GM12878 (cell line): ENCODE data around the gene IFT88. TPM values are rescaled to one million over a fixed set of nuclear protein-coding genes. Genes with fewer than 3 reads are reported as not detected.

Experiments
- ATAC-seq: fragments of 200-7000 bp; cut with Tn5 transposase; 3 replicates; pipeline ENCODE4 v1.9.1; 2020; ENCODE audit warnings: mild to moderate bottlenecking, moderate library complexity
- BruUV-seq: library from RNA; stranded (reverse); fragments of 400-500 nt; replicated peaks from 2 replicates; lab custom pipeline; 2021; lab: Mats Ljungman, UMichigan
- CTCF ChIA-PET: fragments of 300-600 bp; sonication (Branson Sonifier 250); formaldehyde crosslinking; extraction: SDS; loops from one replicate; lab custom pipeline; 2021; ENCODE audit warnings: inconsistent platforms; lab: Yijun Ruan, JAX
- POLR2A ChIA-PET: fragments of 350-600 bp; formaldehyde crosslinking; extraction: SDS; loops from one replicate; lab custom pipeline; 2021; ENCODE audit warnings: inconsistent platforms; lab: Charles Lee
- RAD21 ChIA-PET: fragments of 300-600 bp; sonication (Branson Sonifier 250); formaldehyde crosslinking; loops from one replicate; lab custom pipeline; 2023; ENCODE audit warnings: antibody characterized with exemption; ENCODE audit not compliant: unreplicated experiment; lab: Charles Lee
- SMC1A ChIA-PET: fragments of 300-600 bp; sonication (Branson Sonifier 250); formaldehyde crosslinking; loops from one replicate; lab custom pipeline; 2023; ENCODE audit not compliant: unreplicated experiment, uncharacterized antibody; lab: Charles Lee
- DNase-seq: peaks from one replicate; pipeline ENCODE4 v3.0.0-alpha.2; 2011; ENCODE audit warnings: low read depth, low spot score
- FAIRE-seq: peaks from 3 replicates; lab custom pipeline; 2011; peaks lifted over from hg19 to GRCh38; lab: Jason Lieb, UNC
- H2AFZ ChIP-seq: 2 replicates; pipeline ENCODE4 v1.6.0; 2011; ENCODE audit warnings: low read depth, low read length, control low read depth; ENCODE audit not compliant: control insufficient read depth
- H3K27ac ChIP-seq: 2 replicates; pipeline ENCODE4 v1.5.1; 2011; ENCODE audit warnings: control low read depth; ENCODE audit not compliant: control insufficient read depth, insufficient read depth
- H3K27me3 ChIP-seq, 2 experiments: replicated peaks in 1 of 2; 2 replicates each; pipeline versions ENCODE4 v1.6.0 to v1.6.1; 2011; ENCODE audit warnings: low read length in 1 of 2; ENCODE audit not compliant: control insufficient read depth in 2 of 2, insufficient read depth in 2 of 2
- H3K36me3 ChIP-seq, 2 experiments: 2 replicates each; pipeline ENCODE4 v1.5.1; 2011; ENCODE audit warnings: low read length in 1 of 2; ENCODE audit not compliant: control insufficient read depth in 2 of 2, insufficient read depth in 2 of 2
- H3K4me1 ChIP-seq: 2 replicates; pipeline ENCODE4 v1.6.1; 2011; ENCODE audit warnings: mild to moderate bottlenecking, low read length, moderate library complexity, mixed read lengths; ENCODE audit not compliant: control insufficient read depth, insufficient read depth
- H3K4me2 ChIP-seq: 2 replicates; pipeline ENCODE4 v1.6.0; 2011; ENCODE audit warnings: control low read depth; ENCODE audit not compliant: control insufficient read depth, insufficient read depth
- H3K4me3 ChIP-seq: fragments of 200-600 bp; sonication (generic); 2 replicates; pipeline ENCODE4 v1.5.1; 2016
- H3K79me2 ChIP-seq: 2 replicates; pipeline ENCODE4 v1.6.0; 2011; ENCODE audit warnings: low read length; ENCODE audit not compliant: control insufficient read depth, insufficient read depth
- H3K9ac ChIP-seq: 2 replicates; pipeline ENCODE4 v1.8.0; 2011; ENCODE audit warnings: low read length, control low read depth, mixed read lengths; ENCODE audit not compliant: control insufficient read depth, insufficient read depth
- H3K9me3 ChIP-seq: replicated peaks from 3 replicates; pipeline ENCODE4 v1.5.1; 2011; ENCODE audit warnings: mild to moderate bottlenecking, low read length; ENCODE audit not compliant: control insufficient read depth, insufficient read depth
- H4K20me1 ChIP-seq: 2 replicates; pipeline ENCODE4 v1.6.0; 2011; ENCODE audit not compliant: control insufficient read depth, insufficient read depth
- EGR1 ChIP-seq, 2 experiments: IDR thresholded peaks; 1 replicate in 1 of 2; 2 replicates in 1 of 2; pipeline ENCODE4 v1.6.1; 2011 to 2012; ENCODE audit warnings: low read depth in 2 of 2, low read length in 2 of 2, borderline replicate concordance in 1 of 2, mild to moderate bottlenecking in 1 of 2, moderate library complexity in 1 of 2
- HDAC2 ChIP-seq: fragments of 200-600 bp; sonication (generic); IDR thresholded peaks from 2 replicates; pipeline ENCODE4 v1.6.1; 2017
- IKZF2 ChIP-seq, 2 experiments: fragments of 450-650 bp; IDR thresholded peaks; 2 replicates each; pipeline ENCODE4 v1.6.1; 2017; ENCODE audit warnings: mild to moderate bottlenecking in 2 of 2, moderate library complexity in 2 of 2
- IRF3 ChIP-seq: fragments of 450-650 bp; IDR thresholded peaks from 2 replicates; pipeline ENCODE4 v1.6.1; 2014; ENCODE audit warnings: mild to moderate bottlenecking
- KAT2A ChIP-seq: conservative IDR thresholded peaks from 2 replicates; pipeline ENCODE4 v1.6.1; 2011; ENCODE audit warnings: low read depth, low read length; ENCODE audit not compliant: control insufficient read depth
- NR2C1 ChIP-seq: fragments of 450-650 bp; IDR thresholded peaks from 2 replicates; pipeline ENCODE4 v1.6.1; 2017; ENCODE audit warnings: antibody characterized with exemption, mild to moderate bottlenecking, moderate library complexity
- POLR2AphosphoS5 ChIP-seq: IDR thresholded peaks from 2 replicates; pipeline ENCODE4 v1.6.1; 2011; ENCODE audit warnings: mild to moderate bottlenecking, low read length, inconsistent platforms
- POU2F2 ChIP-seq: IDR thresholded peaks from 3 replicates; pipeline ENCODE4 v1.6.1; 2011; ENCODE audit warnings: low read depth, mild to moderate bottlenecking, low read length, borderline replicate concordance
- SIX5 ChIP-seq: IDR thresholded peaks from 2 replicates; pipeline ENCODE4 v1.6.1; 2011; ENCODE audit warnings: mild to moderate bottlenecking, low read depth, low read length, moderate library complexity; ENCODE audit not compliant: severe bottlenecking
- SPI1 ChIP-seq: IDR thresholded peaks from 2 replicates; pipeline ENCODE4 v1.6.1; 2011; ENCODE audit warnings: low read depth, mild to moderate bottlenecking, low read length, moderate library complexity, borderline replicate concordance; ENCODE audit not compliant: insufficient read depth
- STAT1 ChIP-seq: fragments of 450-650 bp; conservative IDR thresholded peaks from 2 replicates; pipeline ENCODE4 v1.6.1; 2014; ENCODE audit warnings: antibody characterized with exemption, mild to moderate bottlenecking
- TCF3 ChIP-seq: IDR thresholded peaks from 2 replicates; pipeline ENCODE4 v1.6.1; 2012; ENCODE audit warnings: low read depth, mild to moderate bottlenecking, low read length, borderline replicate concordance; ENCODE audit not compliant: insufficient read depth
- WGBS: methylation state at CpG from one replicate; pipeline ENCODE4 v1.1.6; 2016; ENCODE audit warnings: low lambda C conversion rate; ENCODE audit not compliant: insufficient replicate concordance, insufficient coverage; ENCODE audit errors: missing lambda C conversion rate; 5-methylcytosine and 5-hydroxymethylcytosine counted together
- in situ Hi-C: fragments of 300-500 bp; cut with MboI; formaldehyde crosslinking; loops from 9 replicates; pipeline ENCODE4 v1.14.3; 2018; ENCODE audit warnings: mixed read lengths
- intact Hi-C: fragments of 100-400 bp; cut with micrococcal nuclease; formaldehyde crosslinking; loops from one replicate; pipeline ENCODE4 v1.14.2; 2022; ENCODE audit not compliant: unreplicated experiment
- polyA plus RNA-seq, 11 experiments: library from polyadenylated mRNA; depleted of rRNA in 4 of 11; unstranded in 6 of 11; stranded (reverse) in 5 of 11; fragments of >200 nt; fragmentation: Nextera tagmentation in 4 of 11; fragmentation: Illumina TruSeq in 1 of 11; extraction: Ambion mirVana in 4 of 11; extraction: Trizol in 1 of 11; gene quantifications; 1 replicate in 1 of 11; 2 replicates in 10 of 11; pipeline versions ENCODE4 v1.2.1 to v1.2.3, GENCODE V29; 2011 to 2016; ENCODE audit warnings: inconsistent platforms in 2 of 11, missing spikeins in 2 of 11, low read depth in 1 of 11
- total RNA-seq, 4 experiments: library from RNA; depleted of rRNA in 3 of 4; stranded (reverse); fragments of >200 nt in 3 of 4; fragmentation: Illumina TruSeq in 1 of 4; extraction: Trizol in 1 of 4; gene quantifications; 2 replicates each; pipeline versions ENCODE4 v1.2.1 to v1.2.3, GENCODE V29; 2013 to 2021
- TF ChIP-seq, protein P1 (sequence below): IDR thresholded peaks from 2 replicates; pipeline ENCODE4 v1.6.1; 2011; ENCODE audit warnings: low read depth, low read length, improper control_type of control experiment, borderline replicate concordance
- TF ChIP-seq, protein P2 (sequence below): fragments of 450-650 bp; IDR thresholded peaks from 2 replicates; pipeline ENCODE4 v1.6.1; 2018; ENCODE audit warnings: mild to moderate bottlenecking, low read depth, moderate library complexity; ENCODE audit not compliant: partially characterized antibody

IFT88 gene
- total and polyA plus RNA-seq, 10 of the 15 experiments (the other 5 are each of a cell fraction or from before 2014, with no cell fraction given): 2.9 to 5.6 (median 4.1) TPM

DNA sequence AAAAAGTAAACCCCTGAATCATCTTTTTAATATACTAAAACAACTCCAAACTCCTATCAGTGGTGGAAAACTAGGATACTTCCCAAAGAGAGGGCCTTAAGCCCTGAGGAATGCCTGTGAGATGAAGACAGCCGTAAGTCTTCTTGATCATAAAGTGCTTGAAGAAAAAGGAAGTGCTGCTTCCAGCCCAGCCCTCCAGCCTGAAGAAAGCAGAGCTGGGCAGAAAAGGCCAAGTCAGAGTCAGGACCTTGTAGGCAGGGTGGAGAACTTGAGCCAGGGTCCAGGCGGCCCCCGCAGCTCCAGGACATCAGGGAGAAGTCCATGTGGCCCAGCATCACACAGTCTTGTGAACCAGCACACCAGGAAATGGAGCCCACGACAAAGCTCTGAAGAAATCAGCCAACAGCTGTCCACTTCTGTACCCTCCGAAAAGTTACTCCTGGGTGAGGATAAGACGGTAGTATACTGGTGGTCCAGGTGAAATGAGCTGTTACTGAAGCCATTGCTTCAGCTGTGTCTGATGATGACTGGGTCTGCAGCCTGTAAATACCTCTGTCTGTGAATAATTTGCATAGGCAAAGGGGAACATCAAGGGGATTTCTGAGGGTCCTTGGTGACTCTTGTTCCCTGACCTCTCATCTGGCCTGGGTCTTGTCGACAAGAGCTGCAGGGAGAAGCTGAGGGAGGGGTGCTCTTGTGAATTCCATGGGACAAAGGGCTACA is 22.6 kb upstream of the IFT88 start:
- no peak for ATAC-seq
- no peaks in the 10 kb centered on the region for H3K9me3 ChIP-seq
- POLR2A ChIA-PET: interaction anchor here (0.5 kb wide), 1 partner anchor 225 kb away, joined by 3 read pairs; no protein-coding TSS in a partner anchor
- no peak for DNase-seq
- H2AFZ ChIP-seq: peak overlapping the region; percentile 67
- RAD21 ChIA-PET: interaction anchor here (0.7 to 1.4 kb wide), 2 partner anchors 16 to 37 kb away, joined by 3 to 5 read pairs; no protein-coding TSS in a partner anchor
- H3K4me2 ChIP-seq: peak overlapping the region; percentile 20; the same call in 1 of the 2 replicates
- no peaks in the 10 kb centered on the region for H3K36me3 ChIP-seq
- 27% methylated on average over 7 of the region's 7 CpGs for WGBS
- in situ Hi-C loops (no loop called here), intact Hi-C loops (loop anchor here (2.0 kb wide), 1 partner anchor 16 kb away; no protein-coding TSS in a partner anchor)
- FAIRE-seq: no peak
- no peak overlapping the region for H3K4me3 ChIP-seq
- H3K9ac ChIP-seq: no peak overlapping the region
- H4K20me1 ChIP-seq: no peaks in the 10 kb centered on the region
- H3K79me2 ChIP-seq: no peaks in the 10 kb centered on the region
- H3K27me3 ChIP-seq: no peaks in the 10 kb centered on the region
- CTCF ChIA-PET: interaction anchor here (1.2 to 2.9 kb wide), 4 partner anchors 10 to 381 kb away, joined by 3 to 13 read pairs (median 4); no protein-coding TSS in a partner anchor
- H3K4me1 ChIP-seq: no peaks in the 10 kb centered on the region
- H3K27ac ChIP-seq: no peak overlapping the region
- SMC1A ChIA-PET: interaction anchor here (0.8 to 1.9 kb wide), 6 partner anchors 16 to 59 kb away, joined by 3 to 9 read pairs (median 4); partner anchors contain the start of gene CRYL1
- no TSS peak for BruUV-seq
- TF ChIP-seq IRF3: no peak
- TF ChIP-seq EGR1 (IDR thresholded peaks at IDR 0.05; ENCODE audit: borderline replicate concordance in 1 of 2, low read depth in 2 of 2, low read length in 2 of 2): no peak
- TF ChIP-seq, protein P1, sequence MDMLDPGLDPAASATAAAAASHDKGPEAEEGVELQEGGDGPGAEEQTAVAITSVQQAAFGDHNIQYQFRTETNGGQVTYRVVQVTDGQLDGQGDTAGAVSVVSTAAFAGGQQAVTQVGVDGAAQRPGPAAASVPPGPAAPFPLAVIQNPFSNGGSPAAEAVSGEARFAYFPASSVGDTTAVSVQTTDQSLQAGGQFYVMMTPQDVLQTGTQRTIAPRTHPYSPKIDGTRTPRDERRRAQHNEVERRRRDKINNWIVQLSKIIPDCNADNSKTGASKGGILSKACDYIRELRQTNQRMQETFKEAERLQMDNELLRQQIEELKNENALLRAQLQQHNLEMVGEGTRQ: no peak
- no peak for TF ChIP-seq HDAC2
- no peak for TF ChIP-seq TCF3
- TF ChIP-seq, protein P2, sequence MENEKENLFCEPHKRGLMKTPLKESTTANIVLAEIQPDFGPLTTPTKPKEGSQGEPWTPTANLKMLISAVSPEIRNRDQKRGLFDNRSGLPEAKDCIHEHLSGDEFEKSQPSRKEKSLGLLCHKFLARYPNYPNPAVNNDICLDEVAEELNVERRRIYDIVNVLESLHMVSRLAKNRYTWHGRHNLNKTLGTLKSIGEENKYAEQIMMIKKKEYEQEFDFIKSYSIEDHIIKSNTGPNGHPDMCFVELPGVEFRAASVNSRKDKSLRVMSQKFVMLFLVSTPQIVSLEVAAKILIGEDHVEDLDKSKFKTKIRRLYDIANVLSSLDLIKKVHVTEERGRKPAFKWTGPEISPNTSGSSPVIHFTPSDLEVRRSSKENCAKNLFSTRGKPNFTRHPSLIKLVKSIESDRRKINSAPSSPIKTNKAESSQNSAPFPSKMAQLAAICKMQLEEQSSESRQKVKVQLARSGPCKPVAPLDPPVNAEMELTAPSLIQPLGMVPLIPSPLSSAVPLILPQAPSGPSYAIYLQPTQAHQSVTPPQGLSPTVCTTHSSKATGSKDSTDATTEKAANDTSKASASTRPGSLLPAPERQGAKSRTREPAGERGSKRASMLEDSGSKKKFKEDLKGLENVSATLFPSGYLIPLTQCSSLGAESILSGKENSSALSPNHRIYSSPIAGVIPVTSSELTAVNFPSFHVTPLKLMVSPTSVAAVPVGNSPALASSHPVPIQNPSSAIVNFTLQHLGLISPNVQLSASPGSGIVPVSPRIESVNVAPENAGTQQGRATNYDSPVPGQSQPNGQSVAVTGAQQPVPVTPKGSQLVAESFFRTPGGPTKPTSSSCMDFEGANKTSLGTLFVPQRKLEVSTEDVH: no peak
- no peak for TF ChIP-seq SIX5
- TF ChIP-seq IKZF2 (IDR thresholded peaks at IDR 0.05): no peak
- peak; percentile 58 for TF ChIP-seq POLR2AphosphoS5
- no peak for TF ChIP-seq KAT2A
- TF ChIP-seq SPI1: peak; percentile 82
- TF ChIP-seq POU2F2: peak; percentile 75; the same call in 1 of the 3 replicates
- TF ChIP-seq STAT1: no peak
- TF ChIP-seq NR2C1: no peak
